H9 (cell line): ENCODE results near the gene NRXN3. TPM values are rescaled to one million over a fixed set of nuclear protein-coding genes. Genes with fewer than 3 reads are reported as not detected.

ENCODE experiments used
- DNase-seq: peaks from one replicate; pipeline ENCODE4 v3.0.0-alpha.2; 2017
- H2AFZ ChIP-seq: one replicate; pipeline ENCODE4 v1.6.1; 2013; ENCODE audit warnings: mild to moderate bottlenecking, low read length, control low read depth, moderate library complexity
- H2AK5ac ChIP-seq: 2 replicates; pipeline ENCODE4 v1.6.1; 2013; ENCODE audit warnings: low read length, control low read depth, mixed read lengths; ENCODE audit not compliant: insufficient read length
- H2BK120ac ChIP-seq: one replicate; pipeline ENCODE4 v1.6.1; 2013; ENCODE audit warnings: low read depth, mild to moderate bottlenecking, low read length, control low read depth, inconsistent platforms; ENCODE audit not compliant: poor library complexity, severe bottlenecking
- H2BK12ac ChIP-seq: 2 replicates; pipeline ENCODE4 v1.6.1; 2013; ENCODE audit warnings: low read length, control low read depth, mixed read lengths, low read depth; ENCODE audit not compliant: insufficient read length
- H2BK15ac ChIP-seq: 2 replicates; pipeline ENCODE4 v1.6.1; 2013; ENCODE audit warnings: low read depth, low read length, control low read depth
- H2BK20ac ChIP-seq: one replicate; pipeline ENCODE4 v1.6.1; 2013; ENCODE audit warnings: low read depth, mild to moderate bottlenecking, low read length, control low read depth, inconsistent platforms; ENCODE audit not compliant: poor library complexity, severe bottlenecking
- H2BK5ac ChIP-seq: 2 replicates; pipeline ENCODE4 v1.6.1; 2013; ENCODE audit warnings: low read length, control low read depth, mixed read lengths; ENCODE audit not compliant: insufficient read length
- H3K14ac ChIP-seq: 2 replicates; pipeline ENCODE4 v1.6.1; 2013; ENCODE audit warnings: low read length, control low read depth; ENCODE audit not compliant: insufficient read depth
- H3K18ac ChIP-seq: 2 replicates; pipeline ENCODE4 v1.6.1; 2013; ENCODE audit warnings: low read depth, mild to moderate bottlenecking, mixed read lengths, low read length, control low read depth; ENCODE audit not compliant: insufficient read length
- H3K23ac ChIP-seq: 2 replicates; pipeline ENCODE4 v1.6.1; 2013; ENCODE audit warnings: low read length, control low read depth, mixed read lengths, low read depth; ENCODE audit not compliant: insufficient read length
- H3K23me2 ChIP-seq: 2 replicates; pipeline ENCODE4 v1.6.1; 2013; ENCODE audit warnings: low read depth, mild to moderate bottlenecking, mixed read lengths, low read length, control low read depth; ENCODE audit not compliant: insufficient read length, poor library complexity, severe bottlenecking
- H3K27ac ChIP-seq: 2 replicates; pipeline ENCODE4 v1.5.1; 2013; ENCODE audit warnings: low read length, control low read depth, mixed read lengths, low read depth; ENCODE audit not compliant: insufficient read length
- H3K27me3 ChIP-seq: 2 replicates; pipeline ENCODE4 v1.6.1; 2013; ENCODE audit warnings: low read length, control low read depth, inconsistent platforms; ENCODE audit not compliant: insufficient read depth
- H3K4ac ChIP-seq: 2 replicates; pipeline ENCODE4 v1.6.1; 2013; ENCODE audit warnings: low read depth, mild to moderate bottlenecking, control low read depth, inconsistent platforms, low read length, moderate library complexity
- H3K4me1 ChIP-seq: 2 replicates; pipeline ENCODE4 v1.6.1; 2013; ENCODE audit warnings: low read length, control low read depth, inconsistent platforms; ENCODE audit not compliant: insufficient read depth
- H3K4me2 ChIP-seq: 2 replicates; pipeline ENCODE4 v1.6.1; 2013; ENCODE audit warnings: low read length, control low read depth, mixed read lengths; ENCODE audit not compliant: insufficient read length, insufficient read depth
- H3K56ac ChIP-seq: 2 replicates; pipeline ENCODE4 v1.6.1; 2013; ENCODE audit warnings: low read depth, mild to moderate bottlenecking, mixed read lengths, low read length, control low read depth; ENCODE audit not compliant: insufficient read length
- H3K79me1 ChIP-seq: 2 replicates; pipeline ENCODE4 v1.6.1; 2013; ENCODE audit warnings: low read depth, mild to moderate bottlenecking, moderate library complexity, low read length, control low read depth, inconsistent platforms; ENCODE audit not compliant: insufficient read depth, poor library complexity, severe bottlenecking
- H3K79me2 ChIP-seq: 2 replicates; pipeline ENCODE4 v1.6.1; 2013; ENCODE audit warnings: low read length, control low read depth, inconsistent platforms; ENCODE audit not compliant: insufficient read depth
- H3K9ac ChIP-seq: 2 replicates; pipeline ENCODE4 v1.6.1; 2013; ENCODE audit warnings: low read length, control low read depth, mixed read lengths; ENCODE audit not compliant: insufficient read length; ENCODE audit errors: extremely low read depth
- H3K9me3 ChIP-seq: one replicate; pipeline ENCODE4 v1.6.1; 2013; ENCODE audit warnings: low read depth, low read length, inconsistent platforms; ENCODE audit not compliant: control insufficient read depth
- H3T11ph ChIP-seq: one replicate; pipeline ENCODE4 v1.6.1; 2013; ENCODE audit warnings: mild to moderate bottlenecking, low read length, control low read depth, inconsistent platforms
- H4K20me1 ChIP-seq: one replicate; pipeline ENCODE4 v1.6.1; 2013; ENCODE audit not compliant: control insufficient read depth, insufficient read length, insufficient read depth
- H4K5ac ChIP-seq: 2 replicates; pipeline ENCODE4 v1.6.1; 2013; ENCODE audit warnings: low read depth, mild to moderate bottlenecking, mixed read lengths, low read length, control low read depth; ENCODE audit not compliant: insufficient read length
- H4K8ac ChIP-seq: replicated peaks from 2 replicates; pipeline ENCODE4 v1.6.1; 2013; ENCODE audit warnings: low read length, control low read depth, mixed read lengths, low read depth; ENCODE audit not compliant: insufficient read length
- H4K91ac ChIP-seq: 2 replicates; pipeline ENCODE4 v1.6.1; 2013; ENCODE audit warnings: low read depth, mild to moderate bottlenecking, moderate library complexity, mixed read lengths, low read length, control low read depth; ENCODE audit not compliant: insufficient read length
- H3K27ac Mint-ChIP-seq, 3 experiments: 2 replicates in 2 of 3; 3 replicates in 1 of 3; pipeline ENCODE4 v1.8.0; 2020 to 2021; ENCODE audit warnings: mixed read lengths in 3 of 3, mild to moderate bottlenecking in 1 of 3, moderate library complexity in 1 of 3
- H3K27me3 Mint-ChIP-seq: 2 replicates; pipeline ENCODE4 v1.8.0; 2021; ENCODE audit warnings: low read depth, mild to moderate bottlenecking, moderate library complexity, mixed read lengths
- H3K36me3 Mint-ChIP-seq, 3 experiments: 2 replicates in 2 of 3; 3 replicates in 1 of 3; pipeline ENCODE4 v1.8.0; 2020 to 2021; ENCODE audit warnings: low read depth in 3 of 3, mixed read lengths in 3 of 3; ENCODE audit not compliant: insufficient read depth in 1 of 3
- H3K4me1 Mint-ChIP-seq, 2 experiments: 2 replicates each; pipeline ENCODE4 v1.8.0; 2020; ENCODE audit warnings: mixed read lengths in 2 of 2
- H3K4me3 Mint-ChIP-seq, 2 experiments: 2 replicates in 1 of 2; 3 replicates in 1 of 2; pipeline ENCODE4 v1.8.0; 2020 to 2021; ENCODE audit warnings: mild to moderate bottlenecking in 2 of 2, mixed read lengths in 2 of 2, moderate library complexity in 1 of 2
- H3K9me3 Mint-ChIP-seq, 2 experiments: 2 replicates in 1 of 2; 3 replicates in 1 of 2; pipeline ENCODE4 v1.8.0; 2020; ENCODE audit warnings: mild to moderate bottlenecking in 2 of 2, mixed read lengths in 2 of 2, moderate library complexity in 1 of 2
- CTCF ChIP-seq: fragments of 200-600 bp; sonication (generic); conservative IDR thresholded peaks from 3 replicates; pipeline ENCODE4 v1.8.0; 2021; ENCODE audit warnings: antibody characterized with exemption, mild to moderate bottlenecking
- WGBS: extraction: QIAGEN DNeasy Blood & Tissue Kit; methylation state at CpG from one replicate; pipeline ENCODE4 v1.1.7; 2013; ENCODE audit warnings: missing lambda C conversion rate, low lambda C conversion rate, mixed read lengths; ENCODE audit not compliant: insufficient read length; ENCODE audit errors: extremely low coverage; 5-methylcytosine and 5-hydroxymethylcytosine counted together
- total RNA-seq: library from RNA; stranded (reverse); gene quantifications from 2 replicates; pipeline ENCODE4 v1.2.1, GENCODE V29; 2021

Gene NRXN3
- total RNA-seq, 1 experiment from 2014 or later: 1.8 TPM

- Histone ChIP-seq H3K4me1 (no peaks in the 10 kb centered on the region), H2AFZ (no peak overlapping the region), H3K9ac (no peak overlapping the region), H4K8ac (no peak overlapping the region), H2BK20ac (no peak overlapping the region), H3K18ac (no peak overlapping the region), H3K23me2 (no peaks in the 10 kb centered on the region), H2BK15ac (no peak overlapping the region), H2BK120ac (no peak overlapping the region), H3K23ac (no peak overlapping the region), H3K79me2 (no peaks in the 10 kb centered on the region), H3K4me2 (no peak overlapping the region), H2AK5ac (no peak overlapping the region), H3T11ph (no peak overlapping the region), H3K56ac (no peak overlapping the region), H4K5ac (no peak overlapping the region), H2BK12ac (no peak overlapping the region), H3K79me1 (no peaks in the 10 kb centered on the region), H3K14ac (no peak overlapping the region), H3K27me3 (no peaks in the 10 kb centered on the region), H3K4ac (no peak overlapping the region), H3K9me3 (peaks cover 17% of the 10 kb centered on the region), H3K27ac (no peak overlapping the region), H4K20me1 (no peaks in the 10 kb centered on the region), H2BK5ac (no peak overlapping the region), H4K91ac (no peak overlapping the region)
- Mint-ChIP-seq H3K4me1 (peaks cover 0 to 2% of the 10 kb centered on the region in 2 experiments; a peak in 1 of 4 replicates), H3K27me3 (no peaks in the 10 kb centered on the region; the same call in none of the 2 replicates), H3K36me3 (peaks cover 15 to 26% (median 16%) of the 10 kb centered on the region in 3 experiments), H3K9me3 (peaks cover 27 to 32% of the 10 kb centered on the region in 2 experiments), H3K27ac (no peak overlapping the region), H3K4me3 (no peak overlapping the region)
- DNase-seq: no peak
- no peak for TF ChIP-seq CTCF
- no CpG with 5 or more reads among the region's 5 CpGs for WGBS
These were observed 406.4 kb downstream of the NRXN3 start for GRCh38 chr14:78576437-78577166.
